Panc1 (cell line): ENCODE measurements around the gene LRMDA. TPM values are rescaled to one million over a fixed set of nuclear protein-coding genes. Genes with fewer than 3 reads are reported as not detected.

Experiments
- ATAC-seq: fragments of 200-7000 bp; cut with Tn5 transposase; 2 replicates; pipeline ENCODE4 v1.9.1; 2020; ENCODE audit warnings: mild to moderate bottlenecking, moderate library complexity
- BruUV-seq: library from RNA; stranded (reverse); fragments of 400-500 nt; replicated peaks from 2 replicates; lab custom pipeline; 2021; lab: Mats Ljungman, UMichigan
- CTCF ChIA-PET: fragments of 300-600 bp; sonication (Branson Sonifier 250); formaldehyde crosslinking; loops from one replicate; lab custom pipeline; 2022; ENCODE audit warnings: antibody characterized with exemption; lab: Charles Lee
- POLR2A ChIA-PET: fragments of 300-600 bp; sonication (Branson Sonifier 250); formaldehyde crosslinking; loops from one replicate; lab custom pipeline; 2022; ENCODE audit warnings: antibody characterized with exemption; lab: Charles Lee
- DNase-seq: peaks from one replicate; pipeline ENCODE4 v3.0.0-alpha.2; 2010; ENCODE audit warnings: low read depth, low spot score
- H3K27ac ChIP-seq: 2 replicates; pipeline ENCODE4 v1.5.1; 2011; ENCODE audit warnings: mild to moderate bottlenecking, low read length, inconsistent platforms
- H3K27me3 ChIP-seq: fragments of 200-500 bp; sonication (Bioruptor generic); 2 replicates; pipeline ENCODE4 v1.6.0; 2014; ENCODE audit warnings: low read length, inconsistent platforms; ENCODE audit not compliant: control insufficient read depth, insufficient read depth
- H3K36me3 ChIP-seq: fragments of 200-500 bp; sonication (Bioruptor generic); 2 replicates; pipeline ENCODE4 v1.5.1; 2014; ENCODE audit warnings: inconsistent platforms, mild to moderate bottlenecking, low read length, moderate library complexity; ENCODE audit not compliant: control insufficient read depth, insufficient read depth
- H3K4me1 ChIP-seq: 2 replicates; pipeline ENCODE4 v1.5.1; 2011; ENCODE audit warnings: inconsistent platforms, mild to moderate bottlenecking, low read length, moderate library complexity; ENCODE audit not compliant: control insufficient read depth, insufficient read depth
- H3K4me3 ChIP-seq, 2 experiments: 2 replicates each; pipeline ENCODE4 v1.5.1; 2011 to 2012; ENCODE audit warnings: low read depth in 2 of 2, low read length in 2 of 2, mild to moderate bottlenecking in 2 of 2, inconsistent platforms in 1 of 2, moderate library complexity in 1 of 2
- H3K9me3 ChIP-seq: fragments of 200-500 bp; sonication (Bioruptor generic); 2 replicates; pipeline ENCODE4 v1.5.1; 2014; ENCODE audit warnings: low read depth, mild to moderate bottlenecking, inconsistent platforms, low read length, moderate library complexity; ENCODE audit not compliant: control insufficient read depth, insufficient read depth
- CTCF ChIP-seq: fragments of 450-650 bp; IDR thresholded peaks from 2 replicates; pipeline ENCODE4 v1.5.1; 2017; ENCODE audit warnings: mild to moderate bottlenecking
- POLR2AphosphoS5 ChIP-seq: IDR thresholded peaks from 2 replicates; pipeline ENCODE4 v1.6.1; 2012; ENCODE audit warnings: mild to moderate bottlenecking, low read depth, low read length, moderate library complexity
- REST ChIP-seq, 2 experiments: IDR thresholded peaks; 2 replicates each; pipeline ENCODE4 v1.6.1; 2011 to 2012; ENCODE audit warnings: low read depth in 2 of 2, control low read depth in 1 of 2, low read length in 1 of 2, mild to moderate bottlenecking in 1 of 2, moderate library complexity in 1 of 2; ENCODE audit not compliant: insufficient read depth in 1 of 2
- SIN3A ChIP-seq: IDR thresholded peaks from 2 replicates; pipeline ENCODE4 v1.6.1; 2012; ENCODE audit warnings: low read depth, mild to moderate bottlenecking, low read length, moderate library complexity, borderline replicate concordance; ENCODE audit not compliant: insufficient read depth
- TCF7L2 ChIP-seq: IDR thresholded peaks from 2 replicates; pipeline ENCODE4 v1.6.1; 2011; ENCODE audit warnings: mild to moderate bottlenecking, low read depth, low read length, inconsistent platforms
- in situ Hi-C: cut with HindIII; loops from 2 replicates; pipeline ENCODE4 v1.10.0; 2016; ENCODE audit warnings: low sequenced_read_pairs, low pct_unique_long_range_greater_than_20kb
- intact Hi-C: fragments of 100-400 bp; cut with micrococcal nuclease; formaldehyde crosslinking; loops from one replicate; pipeline ENCODE4 v1.10.0; 2022; ENCODE audit not compliant: unreplicated experiment
- total RNA-seq: library from RNA; stranded (reverse); gene quantifications from one replicate; pipeline ENCODE4 v1.2.1, GENCODE V29; 2021; ENCODE audit not compliant: unreplicated experiment

The LRMDA gene
- total RNA-seq, 1 experiment from 2014 or later = 1.2 TPM

- intact Hi-C loops = no loop called here
- BruUV-seq = no TSS peak
- DNase-seq (no peak), ATAC-seq (no peak)
- Histone ChIP-seq H3K36me3 (no peaks in the 10 kb centered on the region), H3K27ac (no peak overlapping the region), H3K4me3 (no peak overlapping the region), H3K9me3 (no peaks in the 10 kb centered on the region), H3K4me1 (no peaks in the 10 kb centered on the region), H3K27me3 (peaks cover 2% of the 10 kb centered on the region; the same call in 1 of the 2 replicates)
- TF ChIP-seq SIN3A = no peak
- TF ChIP-seq POLR2AphosphoS5 = no peak
- TF ChIP-seq REST (IDR thresholded peaks at IDR 0.05; ENCODE audit: insufficient read depth in 1 of 2, low read depth in 2 of 2, low read length in 1 of 2) = no peak
- TF ChIP-seq TCF7L2 = no peak
- no peak for TF ChIP-seq CTCF
- POLR2A ChIA-PET = interaction anchor here (0.7 kb wide), 1 partner anchor 168 kb away, joined by 10 read pairs; no protein-coding TSS in a partner anchor
- CTCF ChIA-PET = no interaction called here
- in situ Hi-C loops = no loop called here
Observed at GRCh38 chr10:75476985-75477384, 45.6 kb downstream of the LRMDA start.

- H3K27ac ChIP-seq = no peak overlapping the region
- no peaks in the 10 kb centered on the region; the same call in 1 of the 2 replicates for H3K4me1 ChIP-seq
- no peaks in the 10 kb centered on the region for H3K9me3 ChIP-seq
- ChIA-PET POLR2A (no interaction called here), CTCF (no interaction called here)
- no peaks in the 10 kb centered on the region for H3K36me3 ChIP-seq
- DNase-seq = no peak
- H3K27me3 ChIP-seq = peaks cover 2% of the 10 kb centered on the region; the same call in 1 of the 2 replicates
- intact Hi-C loops = no loop called here
- in situ Hi-C loops = no loop called here
- ATAC-seq = no peak
- BruUV-seq = no TSS peak
- H3K4me3 ChIP-seq = no peak overlapping the region
- TF ChIP-seq TCF7L2 = no peak
- TF ChIP-seq REST (IDR thresholded peaks at IDR 0.05; ENCODE audit: insufficient read depth in 1 of 2, low read depth in 2 of 2, low read length in 1 of 2) = no peak
- no peak for TF ChIP-seq CTCF
- no peak for TF ChIP-seq POLR2AphosphoS5
- TF ChIP-seq SIN3A = no peak
Observed at GRCh38 chr10:75477680-75478079, 46.3 kb downstream of the LRMDA start.
